H9 (cell line): ENCODE data around the gene TTC12. TPM values are rescaled to one million over a fixed set of nuclear protein-coding genes. Genes with fewer than 3 reads are reported as not detected.

Experiments used
- DNase-seq: peaks from one replicate; pipeline ENCODE4 v3.0.0-alpha.2; 2017
- H2AFZ ChIP-seq: one replicate; pipeline ENCODE4 v1.6.1; 2013; ENCODE audit warnings: mild to moderate bottlenecking, low read length, control low read depth, moderate library complexity
- H2AK5ac ChIP-seq: 2 replicates; pipeline ENCODE4 v1.6.1; 2013; ENCODE audit warnings: low read length, control low read depth, mixed read lengths; ENCODE audit not compliant: insufficient read length
- H2BK120ac ChIP-seq: one replicate; pipeline ENCODE4 v1.6.1; 2013; ENCODE audit warnings: low read depth, mild to moderate bottlenecking, low read length, control low read depth, inconsistent platforms; ENCODE audit not compliant: poor library complexity, severe bottlenecking
- H2BK12ac ChIP-seq: 2 replicates; pipeline ENCODE4 v1.6.1; 2013; ENCODE audit warnings: low read length, control low read depth, mixed read lengths, low read depth; ENCODE audit not compliant: insufficient read length
- H2BK15ac ChIP-seq: 2 replicates; pipeline ENCODE4 v1.6.1; 2013; ENCODE audit warnings: low read depth, low read length, control low read depth
- H2BK20ac ChIP-seq: one replicate; pipeline ENCODE4 v1.6.1; 2013; ENCODE audit warnings: low read depth, mild to moderate bottlenecking, low read length, control low read depth, inconsistent platforms; ENCODE audit not compliant: poor library complexity, severe bottlenecking
- H2BK5ac ChIP-seq: 2 replicates; pipeline ENCODE4 v1.6.1; 2013; ENCODE audit warnings: low read length, control low read depth, mixed read lengths; ENCODE audit not compliant: insufficient read length
- H3K14ac ChIP-seq: 2 replicates; pipeline ENCODE4 v1.6.1; 2013; ENCODE audit warnings: low read length, control low read depth; ENCODE audit not compliant: insufficient read depth
- H3K18ac ChIP-seq: 2 replicates; pipeline ENCODE4 v1.6.1; 2013; ENCODE audit warnings: low read depth, mild to moderate bottlenecking, mixed read lengths, low read length, control low read depth; ENCODE audit not compliant: insufficient read length
- H3K23ac ChIP-seq: 2 replicates; pipeline ENCODE4 v1.6.1; 2013; ENCODE audit warnings: low read length, control low read depth, mixed read lengths, low read depth; ENCODE audit not compliant: insufficient read length
- H3K23me2 ChIP-seq: 2 replicates; pipeline ENCODE4 v1.6.1; 2013; ENCODE audit warnings: low read depth, mild to moderate bottlenecking, mixed read lengths, low read length, control low read depth; ENCODE audit not compliant: insufficient read length, poor library complexity, severe bottlenecking
- H3K27ac ChIP-seq: 2 replicates; pipeline ENCODE4 v1.5.1; 2013; ENCODE audit warnings: low read length, control low read depth, mixed read lengths, low read depth; ENCODE audit not compliant: insufficient read length
- H3K27me3 ChIP-seq: 2 replicates; pipeline ENCODE4 v1.6.1; 2013; ENCODE audit warnings: low read length, control low read depth, inconsistent platforms; ENCODE audit not compliant: insufficient read depth
- H3K4ac ChIP-seq: 2 replicates; pipeline ENCODE4 v1.6.1; 2013; ENCODE audit warnings: low read depth, mild to moderate bottlenecking, control low read depth, inconsistent platforms, low read length, moderate library complexity
- H3K4me1 ChIP-seq: 2 replicates; pipeline ENCODE4 v1.6.1; 2013; ENCODE audit warnings: low read length, control low read depth, inconsistent platforms; ENCODE audit not compliant: insufficient read depth
- H3K4me2 ChIP-seq: 2 replicates; pipeline ENCODE4 v1.6.1; 2013; ENCODE audit warnings: low read length, control low read depth, mixed read lengths; ENCODE audit not compliant: insufficient read length, insufficient read depth
- H3K56ac ChIP-seq: 2 replicates; pipeline ENCODE4 v1.6.1; 2013; ENCODE audit warnings: low read depth, mild to moderate bottlenecking, mixed read lengths, low read length, control low read depth; ENCODE audit not compliant: insufficient read length
- H3K79me1 ChIP-seq: 2 replicates; pipeline ENCODE4 v1.6.1; 2013; ENCODE audit warnings: low read depth, mild to moderate bottlenecking, moderate library complexity, low read length, control low read depth, inconsistent platforms; ENCODE audit not compliant: insufficient read depth, poor library complexity, severe bottlenecking
- H3K79me2 ChIP-seq: 2 replicates; pipeline ENCODE4 v1.6.1; 2013; ENCODE audit warnings: low read length, control low read depth, inconsistent platforms; ENCODE audit not compliant: insufficient read depth
- H3K9ac ChIP-seq: 2 replicates; pipeline ENCODE4 v1.6.1; 2013; ENCODE audit warnings: low read length, control low read depth, mixed read lengths; ENCODE audit not compliant: insufficient read length; ENCODE audit errors: extremely low read depth
- H3K9me3 ChIP-seq: one replicate; pipeline ENCODE4 v1.6.1; 2013; ENCODE audit warnings: low read depth, low read length, inconsistent platforms; ENCODE audit not compliant: control insufficient read depth
- H3T11ph ChIP-seq: one replicate; pipeline ENCODE4 v1.6.1; 2013; ENCODE audit warnings: mild to moderate bottlenecking, low read length, control low read depth, inconsistent platforms
- H4K20me1 ChIP-seq: one replicate; pipeline ENCODE4 v1.6.1; 2013; ENCODE audit not compliant: control insufficient read depth, insufficient read length, insufficient read depth
- H4K5ac ChIP-seq: 2 replicates; pipeline ENCODE4 v1.6.1; 2013; ENCODE audit warnings: low read depth, mild to moderate bottlenecking, mixed read lengths, low read length, control low read depth; ENCODE audit not compliant: insufficient read length
- H4K8ac ChIP-seq: replicated peaks from 2 replicates; pipeline ENCODE4 v1.6.1; 2013; ENCODE audit warnings: low read length, control low read depth, mixed read lengths, low read depth; ENCODE audit not compliant: insufficient read length
- H4K91ac ChIP-seq: 2 replicates; pipeline ENCODE4 v1.6.1; 2013; ENCODE audit warnings: low read depth, mild to moderate bottlenecking, moderate library complexity, mixed read lengths, low read length, control low read depth; ENCODE audit not compliant: insufficient read length
- H3K27ac Mint-ChIP-seq, 3 experiments: 2 replicates in 2 of 3; 3 replicates in 1 of 3; pipeline ENCODE4 v1.8.0; 2020 to 2021; ENCODE audit warnings: mixed read lengths in 3 of 3, mild to moderate bottlenecking in 1 of 3, moderate library complexity in 1 of 3
- H3K27me3 Mint-ChIP-seq: 2 replicates; pipeline ENCODE4 v1.8.0; 2021; ENCODE audit warnings: low read depth, mild to moderate bottlenecking, moderate library complexity, mixed read lengths
- H3K36me3 Mint-ChIP-seq, 3 experiments: 2 replicates in 2 of 3; 3 replicates in 1 of 3; pipeline ENCODE4 v1.8.0; 2020 to 2021; ENCODE audit warnings: low read depth in 3 of 3, mixed read lengths in 3 of 3; ENCODE audit not compliant: insufficient read depth in 1 of 3
- H3K4me1 Mint-ChIP-seq, 2 experiments: 2 replicates each; pipeline ENCODE4 v1.8.0; 2020; ENCODE audit warnings: mixed read lengths in 2 of 2
- H3K4me3 Mint-ChIP-seq, 2 experiments: 2 replicates in 1 of 2; 3 replicates in 1 of 2; pipeline ENCODE4 v1.8.0; 2020 to 2021; ENCODE audit warnings: mild to moderate bottlenecking in 2 of 2, mixed read lengths in 2 of 2, moderate library complexity in 1 of 2
- H3K9me3 Mint-ChIP-seq, 2 experiments: 2 replicates in 1 of 2; 3 replicates in 1 of 2; pipeline ENCODE4 v1.8.0; 2020; ENCODE audit warnings: mild to moderate bottlenecking in 2 of 2, mixed read lengths in 2 of 2, moderate library complexity in 1 of 2
- WGBS: extraction: QIAGEN DNeasy Blood & Tissue Kit; methylation state at CpG from one replicate; pipeline ENCODE4 v1.1.7; 2013; ENCODE audit warnings: missing lambda C conversion rate, low lambda C conversion rate, mixed read lengths; ENCODE audit not compliant: insufficient read length; ENCODE audit errors: extremely low coverage; 5-methylcytosine and 5-hydroxymethylcytosine counted together
- total RNA-seq: library from RNA; stranded (reverse); gene quantifications from 2 replicates; pipeline ENCODE4 v1.2.1, GENCODE V29; 2021
- TF ChIP-seq, protein P1 (sequence below): fragments of 200-600 bp; sonication (generic); conservative IDR thresholded peaks from 3 replicates; pipeline ENCODE4 v1.8.0; 2021; ENCODE audit warnings: antibody characterized with exemption, mild to moderate bottlenecking

TTC12 gene
- total RNA-seq, 1 experiment from 2014 or later = 8.3 TPM

DNA sequence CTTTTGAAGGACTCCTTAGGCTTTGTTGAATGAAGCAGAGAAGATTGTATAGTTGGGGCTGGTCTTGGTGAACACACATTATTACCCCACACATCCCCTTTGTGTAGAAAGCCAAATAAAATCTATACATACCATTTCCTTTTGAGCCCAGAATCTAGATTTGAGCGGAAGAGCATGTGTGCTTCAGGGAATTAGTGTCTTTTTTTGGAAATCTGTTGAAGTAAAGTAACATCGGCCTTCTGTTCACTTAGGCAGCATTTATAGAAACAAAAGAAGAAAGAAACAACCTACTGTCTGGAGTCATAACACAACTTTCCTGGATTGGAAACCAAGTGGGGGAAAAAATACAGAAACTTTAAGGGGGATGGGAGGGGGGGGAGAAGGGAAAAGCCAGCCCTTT lies 37.9 kb upstream of the TTC12 start:
- H3K14ac ChIP-seq = no peak overlapping the region
- no peak overlapping the region for H4K91ac ChIP-seq
- no peak overlapping the region for H3K23ac ChIP-seq
- DNase-seq = no peak
- H2BK20ac ChIP-seq = no peak overlapping the region
- WGBS = no CpG with 5 or more reads among the region's 2 CpGs
- H3K9ac ChIP-seq = no peak overlapping the region
- no peak overlapping the region for H4K5ac ChIP-seq
- no peaks in the 10 kb centered on the region for H3K9me3 ChIP-seq
- H2BK5ac ChIP-seq = no peak overlapping the region
- no peak overlapping the region for H3K27ac ChIP-seq
- no peak overlapping the region for H3K4ac ChIP-seq
- TF ChIP-seq, protein P1, sequence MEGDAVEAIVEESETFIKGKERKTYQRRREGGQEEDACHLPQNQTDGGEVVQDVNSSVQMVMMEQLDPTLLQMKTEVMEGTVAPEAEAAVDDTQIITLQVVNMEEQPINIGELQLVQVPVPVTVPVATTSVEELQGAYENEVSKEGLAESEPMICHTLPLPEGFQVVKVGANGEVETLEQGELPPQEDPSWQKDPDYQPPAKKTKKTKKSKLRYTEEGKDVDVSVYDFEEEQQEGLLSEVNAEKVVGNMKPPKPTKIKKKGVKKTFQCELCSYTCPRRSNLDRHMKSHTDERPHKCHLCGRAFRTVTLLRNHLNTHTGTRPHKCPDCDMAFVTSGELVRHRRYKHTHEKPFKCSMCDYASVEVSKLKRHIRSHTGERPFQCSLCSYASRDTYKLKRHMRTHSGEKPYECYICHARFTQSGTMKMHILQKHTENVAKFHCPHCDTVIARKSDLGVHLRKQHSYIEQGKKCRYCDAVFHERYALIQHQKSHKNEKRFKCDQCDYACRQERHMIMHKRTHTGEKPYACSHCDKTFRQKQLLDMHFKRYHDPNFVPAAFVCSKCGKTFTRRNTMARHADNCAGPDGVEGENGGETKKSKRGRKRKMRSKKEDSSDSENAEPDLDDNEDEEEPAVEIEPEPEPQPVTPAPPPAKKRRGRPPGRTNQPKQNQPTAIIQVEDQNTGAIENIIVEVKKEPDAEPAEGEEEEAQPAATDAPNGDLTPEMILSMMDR = no peak
- H3T11ph ChIP-seq = no peak overlapping the region
- no peak overlapping the region for H3K56ac ChIP-seq
- no peak overlapping the region for H3K4me2 ChIP-seq
- no peak overlapping the region for H2BK120ac ChIP-seq
- no peaks in the 10 kb centered on the region for H3K79me1 ChIP-seq
- no peak overlapping the region for H2AK5ac ChIP-seq
- no peaks in the 10 kb centered on the region for H3K27me3 ChIP-seq
- H4K8ac ChIP-seq = no peak overlapping the region
- no peak overlapping the region for H2BK12ac ChIP-seq
- Mint-ChIP-seq H3K27ac (no peak overlapping the region), H3K4me3 (no peak overlapping the region), H3K9me3 (no peaks in the 10 kb centered on the region), H3K36me3 (no peaks in the 10 kb centered on the region), H3K4me1 (peaks cover 0 to 4% of the 10 kb centered on the region in 2 experiments; a peak in 1 of 4 replicates), H3K27me3 (no peaks in the 10 kb centered on the region; the same call in 1 of the 2 replicates)
- no peak overlapping the region for H3K18ac ChIP-seq
- H4K20me1 ChIP-seq = no peaks in the 10 kb centered on the region
- H2BK15ac ChIP-seq = no peak overlapping the region
- no peak overlapping the region for H2AFZ ChIP-seq
- H3K23me2 ChIP-seq = no peaks in the 10 kb centered on the region
- H3K4me1 ChIP-seq = no peaks in the 10 kb centered on the region
- H3K79me2 ChIP-seq = no peaks in the 10 kb centered on the region
